H1 (cell line): ENCODE results near the gene RUNX1. TPM values are rescaled to one million over a fixed set of nuclear protein-coding genes. Genes with fewer than 3 reads are reported as not detected.

Experiments
- CTCF ChIA-PET: fragments of 300-600 bp; sonication (Branson Sonifier 250); formaldehyde crosslinking; loops from one replicate; lab custom pipeline; 2021; ENCODE audit not compliant: partially characterized antibody; lab: Charles Lee
- POLR2A ChIA-PET: fragments of 300-600 bp; sonication (Branson Sonifier 250); formaldehyde crosslinking; loops from one replicate; lab custom pipeline; 2021; ENCODE audit warnings: inconsistent platforms; ENCODE audit not compliant: partially characterized antibody; lab: Charles Lee
- DNase-seq, 2 experiments: peaks; one replicate each; pipeline versions ENCODE4 v3.0.0 to v3.0.0-alpha.2; 2010 to 2022; ENCODE audit warnings: low spot score in 2 of 2, low read depth in 1 of 2, mixed read lengths in 1 of 2
- FAIRE-seq: peaks from 2 replicates; lab custom pipeline; 2011; peaks lifted over from hg19 to GRCh38; lab: Jason Lieb, UNC
- H2AFZ ChIP-seq: 2 replicates; pipeline ENCODE4 v1.8.1; 2012; ENCODE audit warnings: low read length, inconsistent platforms
- H2AK5ac ChIP-seq: 2 replicates; pipeline ENCODE4 v1.6.1; 2013; ENCODE audit warnings: low read depth, low read length
- H2BK120ac ChIP-seq: replicated peaks from 2 replicates; pipeline ENCODE3; 2013; ENCODE audit warnings: low read depth, low read length, inconsistent platforms
- H2BK12ac ChIP-seq: 2 replicates; pipeline ENCODE4 v1.6.1; 2013; ENCODE audit warnings: low read depth, low read length
- H2BK15ac ChIP-seq: 2 replicates; pipeline ENCODE4 v1.6.1; 2013; ENCODE audit warnings: low read length
- H2BK20ac ChIP-seq: 2 replicates; pipeline ENCODE4 v1.6.1; 2013; ENCODE audit warnings: low read length
- H2BK5ac ChIP-seq: 2 replicates; pipeline ENCODE4 v1.6.1; 2013; ENCODE audit warnings: low read depth, low read length
- H3K14ac ChIP-seq: 2 replicates; pipeline ENCODE4 v1.6.1; 2013; ENCODE audit warnings: inconsistent platforms; ENCODE audit not compliant: insufficient read length
- H3K18ac ChIP-seq: 2 replicates; pipeline ENCODE4 v1.6.1; 2013; ENCODE audit warnings: low read length; ENCODE audit errors: extremely low read depth
- H3K23ac ChIP-seq: 2 replicates; pipeline ENCODE4 v1.6.1; 2013; ENCODE audit warnings: inconsistent platforms; ENCODE audit not compliant: insufficient read length
- H3K23me2 ChIP-seq: 2 replicates; pipeline ENCODE4 v1.6.1; 2013; ENCODE audit warnings: low read depth, low read length
- H3K27ac ChIP-seq: 2 replicates; pipeline ENCODE4 v1.6.1; 2011; ENCODE audit warnings: low read depth, low read length, inconsistent platforms
- H3K27me3 ChIP-seq, 4 experiments: replicated peaks in 1 of 4; 1 replicate in 1 of 4; 2 replicates in 3 of 4; pipeline versions ENCODE4 v1.6.1 to v1.8.1; 2011 to 2013; ENCODE audit warnings: low read length in 3 of 4, mild to moderate bottlenecking in 3 of 4, inconsistent platforms in 2 of 4, mixed read lengths in 2 of 4, moderate library complexity in 1 of 4; ENCODE audit not compliant: control insufficient read depth in 3 of 4, insufficient read depth in 3 of 4; ENCODE audit errors: extremely low read depth in 1 of 4
- H3K36me3 ChIP-seq, 4 experiments: 2 replicates each; pipeline versions ENCODE4 v1.6.1 to v1.8.1; 2011 to 2013; ENCODE audit warnings: mild to moderate bottlenecking in 4 of 4, low read length in 3 of 4, moderate library complexity in 2 of 4, control low read depth in 1 of 4, inconsistent platforms in 1 of 4; ENCODE audit not compliant: insufficient read depth in 4 of 4, control insufficient read depth in 2 of 4
- H3K4ac ChIP-seq: replicated peaks from 2 replicates; pipeline ENCODE3; 2013; ENCODE audit warnings: low read length, low read depth, mixed read lengths, inconsistent platforms; ENCODE audit not compliant: insufficient read length
- H3K4me1 ChIP-seq, 4 experiments: replicated peaks in 1 of 4; 1 replicate in 1 of 4; 2 replicates in 3 of 4; pipeline versions ENCODE4 v1.6.1 to v1.8.1; 2011 to 2013; ENCODE audit warnings: low read length in 3 of 4, inconsistent platforms in 2 of 4, mixed read lengths in 1 of 4; ENCODE audit not compliant: insufficient read depth in 4 of 4, control insufficient read depth in 3 of 4
- H3K4me2 ChIP-seq, 2 experiments: 2 replicates each; pipeline versions ENCODE4 v1.6.1 to v1.8.1; 2011 to 2013; ENCODE audit warnings: low read depth in 2 of 2, low read length in 2 of 2, control low read depth in 1 of 2, inconsistent platforms in 1 of 2, mild to moderate bottlenecking in 1 of 2; ENCODE audit not compliant: insufficient read depth in 1 of 2
- H3K4me3 ChIP-seq, 4 experiments: fragments of 200-600, 300-600 bp in 1 of 4; sonication (generic), shearing (Covaris generic), sonication (Bioruptor Twin) in 1 of 4; 2 replicates each; pipeline versions ENCODE4 v1.5.1 to v1.8.1; 2011 to 2016; ENCODE audit warnings: low read length in 4 of 4, low read depth in 3 of 4, control low read depth in 2 of 4, inconsistent platforms in 2 of 4, mild to moderate bottlenecking in 2 of 4, mixed read lengths in 1 of 4, moderate library complexity in 1 of 4; ENCODE audit not compliant: insufficient read depth in 2 of 4; ENCODE audit errors: extremely low read depth in 1 of 4
- H3K56ac ChIP-seq: replicated peaks from 2 replicates; pipeline ENCODE3; 2013; ENCODE audit warnings: low read depth, mild to moderate bottlenecking, mixed read lengths, low read length, inconsistent platforms; ENCODE audit not compliant: insufficient read length
- H3K79me1 ChIP-seq: 2 replicates; pipeline ENCODE4 v1.6.1; 2013; ENCODE audit warnings: low read depth, low read length, control low read depth
- H3K79me2 ChIP-seq, 2 experiments: 2 replicates each; pipeline versions ENCODE4 v1.6.1 to v1.8.1; 2012 to 2013; ENCODE audit warnings: low read length in 2 of 2, mild to moderate bottlenecking in 2 of 2, inconsistent platforms in 1 of 2; ENCODE audit not compliant: insufficient read depth in 2 of 2, control insufficient read depth in 1 of 2
- H3K9ac ChIP-seq, 4 experiments: replicated peaks in 1 of 4; 1 replicate in 1 of 4; 2 replicates in 3 of 4; pipeline versions ENCODE4 v1.6.1 to v1.8.1; 2011 to 2013; ENCODE audit warnings: low read depth in 3 of 4, low read length in 3 of 4, control low read depth in 2 of 4, mild to moderate bottlenecking in 2 of 4, moderate library complexity in 2 of 4, inconsistent platforms in 1 of 4; ENCODE audit errors: extremely low read depth in 1 of 4
- H3K9me3 ChIP-seq, 2 experiments: 2 replicates each; pipeline versions ENCODE4 v1.6.1 to v1.8.1; 2012 to 2013; ENCODE audit warnings: mild to moderate bottlenecking in 2 of 2, moderate library complexity in 2 of 2, control low read depth in 1 of 2, inconsistent platforms in 1 of 2, low read depth in 1 of 2, low read length in 1 of 2, mixed read lengths in 1 of 2; ENCODE audit not compliant: insufficient read depth in 2 of 2
- H4K20me1 ChIP-seq, 2 experiments: replicated peaks in 1 of 2; 2 replicates each; pipeline versions ENCODE3 to v1.8.1; 2011 to 2013; ENCODE audit warnings: inconsistent platforms in 2 of 2, low read length in 2 of 2, mild to moderate bottlenecking in 1 of 2; ENCODE audit not compliant: insufficient read depth in 2 of 2, control insufficient read depth in 1 of 2
- H4K5ac ChIP-seq: 2 replicates; pipeline ENCODE4 v1.6.1; 2013; ENCODE audit warnings: low read length, low read depth, mixed read lengths, inconsistent platforms; ENCODE audit not compliant: insufficient read length
- H4K8ac ChIP-seq: 2 replicates; pipeline ENCODE4 v1.8.0; 2013; ENCODE audit warnings: mild to moderate bottlenecking, moderate library complexity, low read length, inconsistent platforms; ENCODE audit not compliant: insufficient read depth; ENCODE audit errors: extremely low read depth
- H4K91ac ChIP-seq: replicated peaks from 2 replicates; pipeline ENCODE3; 2013; ENCODE audit warnings: low read length, mixed read lengths, inconsistent platforms; ENCODE audit not compliant: insufficient read length
- ATF3 ChIP-seq: IDR thresholded peaks from 2 replicates; pipeline ENCODE4 v1.6.1; 2011; ENCODE audit warnings: low read depth, mild to moderate bottlenecking, low read length; ENCODE audit not compliant: insufficient read depth
- CBX8 ChIP-seq: fragments of 300-800, 300-1000 bp; sonication (generic); IDR thresholded peaks from 2 replicates; pipeline ENCODE4 v1.7.1; 2016; ENCODE audit warnings: low read depth, low read length, borderline replicate concordance
- CREB1 ChIP-seq: IDR thresholded peaks from 2 replicates; pipeline ENCODE4 v1.6.1; 2012; ENCODE audit warnings: inconsistent platforms
- CTBP2 ChIP-seq: IDR thresholded peaks from 2 replicates; pipeline ENCODE4 v1.7.0; 2011; ENCODE audit warnings: borderline replicate concordance, mild to moderate bottlenecking, moderate library complexity, mixed read lengths, low read length; ENCODE audit not compliant: insufficient read depth, insufficient read length
- E2F6 ChIP-seq: IDR thresholded peaks from 2 replicates; pipeline ENCODE4 v1.6.1; 2012; ENCODE audit warnings: inconsistent platforms
- KDM4A ChIP-seq: IDR thresholded peaks from one replicate; pipeline ENCODE4 v1.7.1; 2012; ENCODE audit warnings: low read depth, mild to moderate bottlenecking, moderate library complexity, low read length, inconsistent platforms; ENCODE audit not compliant: severe bottlenecking
- PHF8 ChIP-seq: fragments of 200-600 bp; sonication (generic); conservative IDR thresholded peaks from 2 replicates; pipeline ENCODE4 v1.7.1; 2012; ENCODE audit warnings: low read depth, mild to moderate bottlenecking, inconsistent platforms, low read length, moderate library complexity
- POLR2AphosphoS5 ChIP-seq: IDR thresholded peaks from 2 replicates; pipeline ENCODE4 v1.6.1; 2011; ENCODE audit warnings: low read depth, low read length
- POU5F1 ChIP-seq: IDR thresholded peaks from 2 replicates; pipeline ENCODE4 v1.6.1; 2011; ENCODE audit warnings: low read depth, mild to moderate bottlenecking, low read length, moderate library complexity
- RBBP5 ChIP-seq: IDR thresholded peaks from 2 replicates; pipeline ENCODE4 v1.7.1; 2012; ENCODE audit warnings: low read depth, mild to moderate bottlenecking, inconsistent platforms, low read length, moderate library complexity, borderline replicate concordance
- SRF ChIP-seq: IDR thresholded peaks from 2 replicates; pipeline ENCODE4 v1.6.1; 2011; ENCODE audit warnings: mild to moderate bottlenecking, low read depth, low read length, moderate library complexity
- TAF1 ChIP-seq: IDR thresholded peaks from 2 replicates; pipeline ENCODE4 v1.6.1; 2011; ENCODE audit warnings: mild to moderate bottlenecking, low read depth, low read length
- WGBS, 2 experiments: shearing (Covaris generic) in 1 of 2; methylation state at CpG; one replicate each; pipeline versions ENCODE4 v1.1.6 to v1.1.7; 2013 to 2015; ENCODE audit warnings: low lambda C conversion rate in 2 of 2, mixed read lengths in 2 of 2, inconsistent platforms in 1 of 2, low coverage in 1 of 2, missing lambda C conversion rate in 1 of 2; ENCODE audit not compliant: insufficient replicate concordance in 2 of 2, insufficient coverage in 1 of 2, insufficient read length in 1 of 2; ENCODE audit errors: extremely low coverage in 1 of 2, missing lambda C conversion rate in 1 of 2; 5-methylcytosine and 5-hydroxymethylcytosine counted together
- polyA plus RNA-seq, 7 experiments: library from polyadenylated mRNA; depleted of rRNA in 3 of 7; stranded (reverse) in 5 of 7; unstranded in 2 of 7; fragments of >200 nt in 5 of 7; fragments of 200-250 nt in 2 of 7; gene quantifications; 1 replicate in 5 of 7; 2 replicates in 1 of 7; 4 replicates in 1 of 7; pipeline versions ENCODE4 v1.2.1 to v1.2.3, GENCODE V29; 2011 to 2013; ENCODE audit warnings: missing spikeins in 2 of 7, mixed read lengths in 2 of 7
- total RNA-seq: library from RNA; stranded (reverse); fragmentation: NEBNext Ultra II Directional; extraction: Animal tissue kit (Norgen Biotek cat#: 25700); gene quantifications from 2 replicates; pipeline ENCODE4 v1.2.1, GENCODE V29; 2021
- TF ChIP-seq, protein P1 (sequence below): IDR thresholded peaks from 2 replicates; pipeline ENCODE4 v1.6.1; 2012; ENCODE audit warnings: inconsistent platforms

Gene RUNX1
- total and polyA plus RNA-seq, 2 of the 8 experiments (the other 6 are each of a cell fraction or from before 2014, with no cell fraction given), result 0.20 to 0.60 TPM

- Histone ChIP-seq H3K18ac (no peak overlapping the region), H4K20me1 (no peaks in the 10 kb centered on the region), H2BK120ac (no peak overlapping the region), H3K23ac (no peak overlapping the region), H2BK12ac (no peak overlapping the region), H3K9me3 (no peaks in the 10 kb centered on the region), H3K4me3 (no peak overlapping the region), H3K27ac (no peak overlapping the region), H3K4ac (no peak overlapping the region), H2AFZ (no peak overlapping the region), H4K8ac (no peak overlapping the region), H2BK20ac (no peak overlapping the region), H3K14ac (no peak overlapping the region), H4K91ac (no peak overlapping the region), H3K79me1 (no peaks in the 10 kb centered on the region), H3K23me2 (no peaks in the 10 kb centered on the region), H2BK5ac (no peak overlapping the region), H3K9ac (no peak overlapping the region), H3K56ac (no peak overlapping the region), H2AK5ac (no peak overlapping the region), H4K5ac (no peak overlapping the region), H3K4me2 (no peak overlapping the region), H3K79me2 (no peaks in the 10 kb centered on the region), H3K4me1 (no peaks in the 10 kb centered on the region), H3K36me3 (no peaks in the 10 kb centered on the region), H3K27me3 (no peaks in the 10 kb centered on the region), H2BK15ac (no peak overlapping the region)
- FAIRE-seq (no peak), DNase-seq (no peak)
- CTCF ChIA-PET, result no interaction called here
- POLR2A ChIA-PET, result no interaction called here
- 100% methylated on average over 3 of the region's 3 CpGs; no CpG with 5 or more reads in 1 of the 2 experiments for WGBS, 2 experiments
- TF ChIP-seq SRF (no peak), POU5F1 (no peak), RBBP5 (no peak), POLR2AphosphoS5 (no peak), PHF8 (no peak), CTBP2 (no peak), E2F6 (no peak), TAF1 (no peak), ATF3 (no peak), CREB1 (no peak), KDM4A (no peak), CBX8 (no peak)
- TF ChIP-seq, protein P1, sequence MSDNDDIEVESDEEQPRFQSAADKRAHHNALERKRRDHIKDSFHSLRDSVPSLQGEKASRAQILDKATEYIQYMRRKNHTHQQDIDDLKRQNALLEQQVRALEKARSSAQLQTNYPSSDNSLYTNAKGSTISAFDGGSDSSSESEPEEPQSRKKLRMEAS, result no peak
These were observed 42.4 kb upstream of the RUNX1 start for GRCh38 chr21:35091496-35091895.
